MM.1S (cell line): Measurements from ENCODE around the gene C1orf21.

Source experiments
- DNase-seq: peaks from one replicate; pipeline ENCODE4 v3.0.0-alpha.2; 2015
- H2AFZ ChIP-seq: fragments of 300-600 bp; sonication (generic); 2 replicates; pipeline ENCODE4 v1.6.0; 2016; ENCODE audit warnings: antibody characterized with exemption, low read length
- H3F3A ChIP-seq: fragments of 300-600 bp; sonication (generic); 2 replicates; pipeline ENCODE4 v1.6.1; 2016; ENCODE audit warnings: mild to moderate bottlenecking, antibody characterized with exemption, low read length, moderate library complexity, mixed read lengths; ENCODE audit not compliant: insufficient read depth
- H3K27ac ChIP-seq: fragments of 300-600 bp; sonication (generic); 2 replicates; pipeline ENCODE4 v1.5.1; 2016; ENCODE audit warnings: mild to moderate bottlenecking, low read length
- H3K27me3 ChIP-seq: fragments of 300-600 bp; sonication (generic); replicated peaks from 2 replicates; pipeline ENCODE4 v1.6.0; 2016; ENCODE audit warnings: low read length; ENCODE audit not compliant: insufficient read depth
- H3K36me3 ChIP-seq: fragments of 300-600 bp; sonication (generic); replicated peaks from 2 replicates; pipeline ENCODE4 v1.6.1; 2016; ENCODE audit warnings: mild to moderate bottlenecking, low read length, mixed read lengths; ENCODE audit not compliant: insufficient read depth
- H3K4me1 ChIP-seq: fragments of 300-600 bp; sonication (generic); 2 replicates; pipeline ENCODE4 v1.6.1; 2016; ENCODE audit warnings: low read length, mixed read lengths
- H3K4me2 ChIP-seq: fragments of 300-600 bp; sonication (generic); 2 replicates; pipeline ENCODE4 v1.6.0; 2016; ENCODE audit warnings: low read depth, low read length
- H3K4me3 ChIP-seq: fragments of 300-600 bp; sonication (generic); 2 replicates; pipeline ENCODE4 v1.5.1; 2016; ENCODE audit warnings: low read length, mixed read lengths
- H3K79me2 ChIP-seq: fragments of 300-600 bp; sonication (generic); 2 replicates; pipeline ENCODE4 v1.6.1; 2016; ENCODE audit warnings: mixed run types, low read length, mixed read lengths
- H3K9ac ChIP-seq: fragments of 300-600 bp; sonication (generic); 2 replicates; pipeline ENCODE4 v1.6.1; 2016; ENCODE audit warnings: low read length, mixed read lengths
- H3K9me2 ChIP-seq: fragments of 300-600 bp; sonication (generic); replicated peaks from 2 replicates; pipeline ENCODE4 v1.6.1; 2016; ENCODE audit warnings: mild to moderate bottlenecking, low read length, mixed read lengths; ENCODE audit not compliant: insufficient read depth
- H3K9me3 ChIP-seq: fragments of 300-600 bp; sonication (generic); replicated peaks from 2 replicates; pipeline ENCODE4 v1.6.1; 2016; ENCODE audit warnings: mild to moderate bottlenecking, low read length, mixed read lengths; ENCODE audit not compliant: insufficient read depth
- H4K20me1 ChIP-seq: fragments of 300-600 bp; sonication (generic); 2 replicates; pipeline ENCODE4 v1.6.1; 2016; ENCODE audit warnings: mild to moderate bottlenecking, low read length, moderate library complexity, mixed read lengths; ENCODE audit not compliant: insufficient read depth
- CTCF ChIP-seq: fragments of 300-600 bp; sonication (generic); IDR thresholded peaks from 2 replicates; pipeline ENCODE4 v1.5.1; 2016; ENCODE audit warnings: antibody characterized with exemption, low read length, mixed read lengths
- EZH2 ChIP-seq: fragments of 300-600 bp; sonication (generic); optimal IDR thresholded peaks from 2 replicates; pipeline ENCODE3; 2017; ENCODE audit warnings: low read depth, mild to moderate bottlenecking, antibody characterized with exemption, low read length, mixed read lengths
- EZH2phosphoT487 ChIP-seq: fragments of 300-600 bp; sonication (generic); IDR thresholded peaks from 2 replicates; pipeline ENCODE4 v1.6.1; 2018; ENCODE audit warnings: antibody characterized with exemption, low read length

Gene C1orf21

GRCh38 chr1:184405801-184406142 lies 18.9 kb downstream of the C1orf21 start:
- Histone ChIP-seq H3K9me3 (no peaks in the 10 kb centered on the region), H3K27me3 (no peaks in the 10 kb centered on the region), H3K9me2 (no peaks in the 10 kb centered on the region), H3K9ac (no peak overlapping the region), H2AFZ (no peak overlapping the region), H3K79me2 (peaks cover 75% of the 10 kb centered on the region), H3K4me1 (peaks cover 25% of the 10 kb centered on the region), H3K36me3 (no peaks in the 10 kb centered on the region), H3F3A (peaks cover 20% of the 10 kb centered on the region), H4K20me1 (no peaks in the 10 kb centered on the region), H3K4me3 (no peak overlapping the region), H3K27ac (no peak overlapping the region), H3K4me2 (no peak overlapping the region)
- DNase-seq, result no peak
- TF ChIP-seq EZH2phosphoT487, result no peak
- TF ChIP-seq EZH2, result no peak

GRCh38 chr1:184406479-184406878 lies 19.6 kb downstream of the C1orf21 start:
- Histone ChIP-seq H3K79me2 (peaks cover 72% of the 10 kb centered on the region), H3K27ac (no peak overlapping the region)

GRCh38 chr1:184407816-184408510 lies 21.1 kb downstream of the C1orf21 start:
- peak; percentile 78 for DNase-seq
- no peaks in the 10 kb centered on the region for H4K20me1 ChIP-seq
- H3K36me3 ChIP-seq, result no peaks in the 10 kb centered on the region
- peaks cover 71% of the 10 kb centered on the region for H3K79me2 ChIP-seq
- TF ChIP-seq CTCF, result no peak
- TF ChIP-seq EZH2phosphoT487, result no peak
- TF ChIP-seq EZH2, result no peak
- H3K9ac ChIP-seq, result no peak overlapping the region
- no peak overlapping the region for H3K4me3 ChIP-seq
- H3K4me1 ChIP-seq, result peaks cover 25% of the 10 kb centered on the region
- peaks cover 20% of the 10 kb centered on the region for H3F3A ChIP-seq
- H3K27me3 ChIP-seq, result no peaks in the 10 kb centered on the region
- peak overlapping the region; percentile 22 for H3K4me2 ChIP-seq
- no peak overlapping the region for H3K27ac ChIP-seq
- H3K9me3 ChIP-seq, result no peaks in the 10 kb centered on the region
- H2AFZ ChIP-seq, result no peak overlapping the region
- H3K9me2 ChIP-seq, result no peaks in the 10 kb centered on the region

More at GRCh38 chr1:184406479-184406878, 19.6 kb downstream of the C1orf21 start:
- TF ChIP-seq CTCF, result no peak
- no peak for TF ChIP-seq EZH2phosphoT487
- TF ChIP-seq EZH2, result no peak
- DNase-seq, result no peak
- Histone ChIP-seq H3K27me3 (no peaks in the 10 kb centered on the region), H3F3A (peaks cover 20% of the 10 kb centered on the region), H3K9ac (no peak overlapping the region), H2AFZ (no peak overlapping the region), H3K36me3 (no peaks in the 10 kb centered on the region), H3K9me3 (no peaks in the 10 kb centered on the region), H3K4me3 (no peak overlapping the region), H3K4me1 (peaks cover 25% of the 10 kb centered on the region), H3K4me2 (no peak overlapping the region), H4K20me1 (no peaks in the 10 kb centered on the region), H3K9me2 (no peaks in the 10 kb centered on the region)

GRCh38 chr1:184408580-184408979 lies 21.8 kb downstream of the C1orf21 start:
- Histone ChIP-seq H3K9me2 (no peaks in the 10 kb centered on the region), H3K79me2 (peaks cover 76% of the 10 kb centered on the region), H2AFZ (no peak overlapping the region), H3K4me2 (0 out of 2 replicates have a peak overlapping the region, but pooled peaks have one; percentile 22), H3K27me3 (no peaks in the 10 kb centered on the region), H3K36me3 (no peaks in the 10 kb centered on the region), H3K9ac (no peak overlapping the region), H3F3A (peaks cover 20% of the 10 kb centered on the region), H3K9me3 (no peaks in the 10 kb centered on the region), H4K20me1 (no peaks in the 10 kb centered on the region), H3K27ac (no peak overlapping the region), H3K4me3 (no peak overlapping the region), H3K4me1 (peaks cover 25% of the 10 kb centered on the region)
- TF ChIP-seq EZH2phosphoT487 (no peak), EZH2 (no peak), CTCF (no peak)
- no peak for DNase-seq
